Choroid plexus epithelial cell (primary cell): ENCODE results near the gene EID2.

Experiments used
- DNase-seq: peaks from one replicate; pipeline ENCODE4 v3.0.0-alpha.2; 2010; ENCODE audit warnings: low read depth
- H3K4me3 ChIP-seq: 2 replicates; pipeline ENCODE4 v1.5.1; 2011; ENCODE audit warnings: low read depth, mild to moderate bottlenecking, control low read depth, low read length, moderate library complexity
- TF ChIP-seq, protein P1 (sequence below): conservative IDR thresholded peaks from 2 replicates; pipeline ENCODE4 v1.5.1; 2011; ENCODE audit warnings: low read depth, mild to moderate bottlenecking, control low read depth, inconsistent platforms, low read length, moderate library complexity

EID2 gene

DNA sequence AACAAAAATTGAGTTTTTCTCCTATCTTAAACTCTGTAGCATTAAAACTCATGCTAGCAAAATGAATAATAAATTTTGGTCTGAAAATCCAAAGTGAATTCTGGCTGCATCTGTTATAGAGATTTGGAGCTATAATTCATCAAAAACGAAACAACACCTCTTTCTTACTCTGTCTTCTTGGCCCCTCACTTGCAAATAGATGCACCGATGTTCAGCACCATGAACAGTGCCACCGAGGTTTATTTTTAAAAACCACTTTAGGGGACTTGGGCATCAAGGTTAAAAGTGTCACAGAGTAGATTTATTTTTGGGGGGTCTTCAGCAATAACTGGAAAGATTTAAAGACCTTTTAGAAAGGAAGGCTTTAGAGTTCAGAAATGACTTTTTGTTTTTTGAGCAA lies 26.1 kb upstream of the EID2 start:
- TF ChIP-seq, protein P1, sequence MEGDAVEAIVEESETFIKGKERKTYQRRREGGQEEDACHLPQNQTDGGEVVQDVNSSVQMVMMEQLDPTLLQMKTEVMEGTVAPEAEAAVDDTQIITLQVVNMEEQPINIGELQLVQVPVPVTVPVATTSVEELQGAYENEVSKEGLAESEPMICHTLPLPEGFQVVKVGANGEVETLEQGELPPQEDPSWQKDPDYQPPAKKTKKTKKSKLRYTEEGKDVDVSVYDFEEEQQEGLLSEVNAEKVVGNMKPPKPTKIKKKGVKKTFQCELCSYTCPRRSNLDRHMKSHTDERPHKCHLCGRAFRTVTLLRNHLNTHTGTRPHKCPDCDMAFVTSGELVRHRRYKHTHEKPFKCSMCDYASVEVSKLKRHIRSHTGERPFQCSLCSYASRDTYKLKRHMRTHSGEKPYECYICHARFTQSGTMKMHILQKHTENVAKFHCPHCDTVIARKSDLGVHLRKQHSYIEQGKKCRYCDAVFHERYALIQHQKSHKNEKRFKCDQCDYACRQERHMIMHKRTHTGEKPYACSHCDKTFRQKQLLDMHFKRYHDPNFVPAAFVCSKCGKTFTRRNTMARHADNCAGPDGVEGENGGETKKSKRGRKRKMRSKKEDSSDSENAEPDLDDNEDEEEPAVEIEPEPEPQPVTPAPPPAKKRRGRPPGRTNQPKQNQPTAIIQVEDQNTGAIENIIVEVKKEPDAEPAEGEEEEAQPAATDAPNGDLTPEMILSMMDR: no peak
- no peak for DNase-seq
- no peak overlapping the region for H3K4me3 ChIP-seq

DNA sequence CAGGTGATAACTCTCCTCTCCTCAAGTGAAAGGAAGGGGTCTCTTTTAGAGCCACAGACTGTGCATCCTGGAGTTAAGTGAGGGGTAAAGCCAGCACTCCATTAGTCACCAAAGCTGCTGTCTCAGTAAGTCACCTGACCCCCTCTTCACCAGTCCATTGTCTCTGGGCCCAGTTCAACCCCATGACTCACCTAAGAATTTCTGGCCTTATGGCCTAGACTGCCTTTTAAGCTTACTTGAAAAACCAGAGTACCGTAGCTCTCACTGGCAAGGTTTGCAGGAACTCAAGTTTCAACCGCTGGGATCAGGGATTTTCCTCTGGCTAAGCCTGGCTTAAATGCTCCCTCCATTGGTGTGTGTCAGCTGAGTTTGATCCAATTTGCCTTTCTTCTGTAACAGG lies 23.4 kb upstream of the EID2 start:
- TF ChIP-seq, protein P1: no peak
- DNase-seq: peak; percentile 8
- H3K4me3 ChIP-seq: no peak overlapping the region

DNA sequence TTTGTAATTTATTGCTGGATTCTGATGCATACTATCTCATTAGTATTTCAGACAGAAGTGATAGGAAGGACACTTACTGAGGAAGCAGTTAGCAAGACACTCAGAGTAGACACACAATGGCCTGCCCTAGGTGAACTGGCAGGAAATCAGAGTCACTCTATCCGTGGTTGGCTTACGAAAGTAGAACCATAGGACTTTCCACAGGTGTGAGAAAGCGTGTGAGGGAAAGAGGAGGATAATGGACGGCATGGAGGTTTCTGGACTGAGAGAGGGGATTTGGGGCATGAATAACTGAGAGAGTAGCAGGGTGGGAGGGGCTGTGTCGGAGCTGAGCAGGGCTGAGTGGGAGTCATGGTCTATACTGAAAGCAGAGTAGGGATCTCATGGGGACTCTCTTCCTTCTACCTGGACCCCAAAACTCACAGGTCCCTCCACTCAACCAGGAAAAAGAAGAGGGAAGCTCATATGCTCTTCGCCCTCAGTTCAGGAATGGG lies 18.7 kb upstream of the EID2 start:
- DNase-seq: no peak
- TF ChIP-seq, protein P1: no peak
- H3K4me3 ChIP-seq: no peak overlapping the region

DNA sequence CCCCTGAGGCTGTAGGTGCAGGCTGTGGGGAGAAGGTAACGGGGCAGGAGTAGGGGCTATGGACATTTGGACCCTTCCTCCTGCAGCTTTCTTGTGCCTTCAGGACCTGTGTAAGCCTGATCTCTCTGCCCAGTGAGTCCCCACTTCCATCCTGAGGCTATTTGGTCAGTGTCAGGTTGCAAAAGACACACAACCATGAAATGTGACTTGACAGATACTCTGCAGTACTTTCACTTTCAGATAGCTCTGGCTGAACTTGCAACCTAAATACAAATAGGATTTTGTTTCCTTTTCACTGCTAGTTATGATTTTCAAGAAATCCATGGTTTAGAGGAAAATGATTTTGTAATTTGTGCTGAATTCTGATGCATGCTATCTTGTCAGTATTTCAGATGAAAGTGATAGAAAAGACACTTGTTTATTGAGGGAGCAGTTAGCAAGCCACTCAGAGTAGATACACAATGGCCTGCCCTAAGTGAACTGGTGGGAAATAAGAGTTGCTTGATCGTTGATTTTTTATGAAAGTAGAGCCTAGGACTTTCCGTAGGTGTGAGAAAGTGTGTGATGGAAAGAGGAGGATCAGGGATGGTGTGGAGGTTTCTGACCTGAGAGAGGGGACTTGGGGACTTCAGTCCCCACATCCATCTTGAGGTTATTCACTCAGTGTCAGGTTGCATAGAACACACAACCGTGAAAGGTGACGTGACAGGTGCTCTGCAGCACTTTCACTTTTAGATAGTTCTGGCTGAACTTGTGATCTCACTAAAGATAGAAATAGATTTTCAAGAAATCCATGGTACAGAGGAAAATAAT lies 18.1 kb upstream of the EID2 start:
- no peak overlapping the region for H3K4me3 ChIP-seq
- peak; percentile 52 for DNase-seq
- TF ChIP-seq, protein P1: no peak

DNA sequence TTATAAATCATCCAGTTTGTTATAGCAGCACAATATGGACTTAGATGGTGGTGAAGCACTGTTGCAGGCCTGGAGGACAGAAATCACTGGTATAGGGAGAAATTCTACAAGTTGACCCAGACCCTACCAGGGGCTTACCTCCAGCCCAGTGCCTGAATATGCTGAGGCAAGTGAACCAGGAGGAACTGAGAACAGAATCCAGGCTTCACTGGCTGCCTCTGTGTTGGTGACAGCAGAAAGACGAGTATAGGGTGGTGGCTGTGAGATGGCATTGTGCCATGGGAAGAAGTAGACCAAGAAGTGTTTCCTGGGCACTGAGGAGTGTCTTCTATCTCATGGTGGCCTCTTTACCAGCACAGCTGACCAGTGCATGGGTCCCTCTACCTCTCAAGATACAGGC lies 15.9 kb upstream of the EID2 start:
- DNase-seq: no peak
- no peak overlapping the region for H3K4me3 ChIP-seq
- TF ChIP-seq, protein P1: no peak

DNA sequence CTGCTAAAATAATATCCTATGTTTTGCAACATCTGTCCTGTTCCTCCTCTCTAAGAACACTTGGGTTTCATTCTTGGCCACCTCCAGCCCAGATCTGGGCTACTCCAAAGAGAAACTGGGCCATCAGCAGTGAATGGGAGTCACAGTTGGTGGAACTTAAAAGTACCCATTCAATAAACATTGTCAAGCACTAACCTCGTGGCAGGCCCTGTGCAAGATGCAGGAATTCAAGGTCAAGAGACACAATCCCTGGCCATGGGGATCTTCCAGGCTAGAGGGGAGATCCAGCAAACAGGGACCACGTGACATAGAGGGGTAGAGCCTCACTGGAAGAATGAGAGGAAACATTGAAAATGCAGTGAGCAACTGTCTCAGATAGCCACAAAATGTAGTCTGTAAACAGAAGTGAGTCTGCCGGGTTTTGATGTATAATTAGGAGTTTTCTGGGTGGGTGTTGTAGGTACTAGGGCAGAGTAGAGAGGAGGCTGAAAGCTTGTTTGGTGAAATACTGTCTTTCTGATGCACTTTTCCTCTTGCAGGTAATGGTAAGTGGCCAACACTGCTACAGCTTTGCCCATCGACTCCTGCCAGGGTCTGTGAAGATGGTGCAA lies 14.8 kb upstream of the EID2 start:
- H3K4me3 ChIP-seq: no peak overlapping the region
- DNase-seq: no peak
- TF ChIP-seq, protein P1: no peak

DNA sequence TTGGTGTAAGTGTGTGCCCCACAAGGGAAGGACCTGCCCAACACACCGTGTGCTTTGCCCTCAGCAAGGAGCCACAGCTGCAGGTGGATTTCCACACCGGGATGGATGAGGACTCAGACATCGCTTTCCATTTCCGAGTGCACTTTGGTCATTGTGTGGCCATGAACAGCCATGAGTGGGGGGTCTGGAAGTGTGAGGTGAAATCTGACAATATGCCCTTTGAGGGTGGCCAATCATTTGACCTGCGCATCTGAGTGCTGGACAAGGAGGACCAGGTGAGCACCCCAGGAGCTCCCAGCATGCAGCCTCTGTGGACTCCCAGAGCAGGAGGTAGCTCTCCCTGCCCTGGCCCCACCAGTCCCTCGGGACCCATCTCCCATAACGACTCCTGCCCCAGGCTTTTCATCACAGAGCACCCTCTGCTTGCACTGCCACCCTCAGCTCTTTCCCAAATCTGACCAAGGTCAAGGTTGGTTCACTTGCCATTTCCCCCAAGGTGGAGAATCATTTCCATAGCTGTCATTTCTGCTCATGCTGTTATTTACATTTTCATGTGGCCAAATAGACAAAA lies 13.2 kb upstream of the EID2 start:
- TF ChIP-seq, protein P1: no peak
- DNase-seq: no peak
- no peak overlapping the region for H3K4me3 ChIP-seq
